GM12872 (cell line): ENCODE measurements around the gene BCL7B.

Experiments
- CTCF ChIP-seq: IDR thresholded peaks from 3 replicates; pipeline ENCODE4 v1.5.1; 2011; ENCODE audit warnings: low read depth, mild to moderate bottlenecking, low read length, moderate library complexity; ENCODE audit not compliant: insufficient read depth

Gene BCL7B

GRCh38 chr7:73567846-73568685 lies 10.6 kb upstream of the BCL7B start:
- no peak for TF ChIP-seq CTCF

- no peak for TF ChIP-seq CTCF
These were observed 9.7 kb upstream of the BCL7B start for GRCh38 chr7:73567140-73567539.

- TF ChIP-seq CTCF = no peak
These were observed 8.3 kb upstream of the BCL7B start for GRCh38 chr7:73565675-73566340.

GRCh38 chr7:73560109-73560835 lies 2.8 kb upstream of the BCL7B start:
- TF ChIP-seq CTCF = no peak

GRCh38 chr7:73557108-73557396 lies 438 bp downstream of the BCL7B start:
- no peak for TF ChIP-seq CTCF

- no peak for TF ChIP-seq CTCF
These were observed 1.0 kb downstream of the BCL7B start for GRCh38 chr7:73556208-73557107.
